ENCODE data around the gene LGALSL. TPM values are rescaled to one million over a fixed set of nuclear protein-coding genes. Genes with fewer than 3 reads are reported as not detected.

The LGALSL gene
- total and polyA plus RNA-seq, 8 donors = 4.1 to 19.5 (median 8.1) TPM

DNA sequence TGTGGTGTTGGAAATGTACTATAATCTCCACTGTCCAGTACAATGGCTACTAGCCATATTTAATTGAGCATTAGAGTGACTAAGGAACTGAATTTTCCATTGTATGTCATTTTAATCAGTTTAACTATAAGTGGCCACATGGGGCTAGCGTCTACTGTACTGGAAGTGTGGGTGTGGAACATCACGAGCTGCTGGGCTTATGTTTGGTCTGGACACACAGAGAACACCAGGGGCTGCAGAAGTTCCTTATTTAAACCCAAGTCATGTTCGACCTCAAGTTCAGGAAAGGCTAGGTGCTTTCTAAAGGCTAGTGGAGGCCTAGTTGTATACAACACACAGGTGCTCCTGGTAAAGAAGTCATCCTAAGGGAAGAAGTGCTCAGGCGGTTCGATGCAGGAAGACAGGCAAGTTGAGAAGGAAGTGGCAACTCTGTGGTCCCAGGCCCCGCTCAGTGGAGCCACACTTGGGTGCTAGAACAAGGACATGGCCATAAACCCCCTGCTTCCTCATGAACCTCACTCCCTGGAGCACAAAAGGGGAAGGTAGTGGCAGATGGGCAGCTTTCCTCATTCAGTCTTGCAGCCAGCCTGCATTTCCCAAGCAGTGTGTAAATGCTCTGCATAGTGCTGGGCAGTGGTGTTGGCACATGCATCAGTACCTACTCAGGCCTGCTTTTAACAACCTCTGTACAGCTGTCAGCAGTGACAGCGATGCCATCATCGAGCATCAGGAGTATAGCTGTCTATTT, 13.3 kb downstream of the LGALSL start:
- DNase-seq = no peak
- H3K4me3 ChIP-seq = no peak overlapping the region
- H3K27me3 ChIP-seq = no peaks in the 10 kb centered on the region
- TF ChIP-seq POLR2A (IDR thresholded peaks at IDR 0.05) (no peak), POLR2AphosphoS5 (IDR thresholded peaks at IDR 0.05) (no peak), EP300 (IDR thresholded peaks at IDR 0.05) (no peak)
- TF ChIP-seq, protein P1, sequence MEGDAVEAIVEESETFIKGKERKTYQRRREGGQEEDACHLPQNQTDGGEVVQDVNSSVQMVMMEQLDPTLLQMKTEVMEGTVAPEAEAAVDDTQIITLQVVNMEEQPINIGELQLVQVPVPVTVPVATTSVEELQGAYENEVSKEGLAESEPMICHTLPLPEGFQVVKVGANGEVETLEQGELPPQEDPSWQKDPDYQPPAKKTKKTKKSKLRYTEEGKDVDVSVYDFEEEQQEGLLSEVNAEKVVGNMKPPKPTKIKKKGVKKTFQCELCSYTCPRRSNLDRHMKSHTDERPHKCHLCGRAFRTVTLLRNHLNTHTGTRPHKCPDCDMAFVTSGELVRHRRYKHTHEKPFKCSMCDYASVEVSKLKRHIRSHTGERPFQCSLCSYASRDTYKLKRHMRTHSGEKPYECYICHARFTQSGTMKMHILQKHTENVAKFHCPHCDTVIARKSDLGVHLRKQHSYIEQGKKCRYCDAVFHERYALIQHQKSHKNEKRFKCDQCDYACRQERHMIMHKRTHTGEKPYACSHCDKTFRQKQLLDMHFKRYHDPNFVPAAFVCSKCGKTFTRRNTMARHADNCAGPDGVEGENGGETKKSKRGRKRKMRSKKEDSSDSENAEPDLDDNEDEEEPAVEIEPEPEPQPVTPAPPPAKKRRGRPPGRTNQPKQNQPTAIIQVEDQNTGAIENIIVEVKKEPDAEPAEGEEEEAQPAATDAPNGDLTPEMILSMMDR (IDR thresholded peaks at IDR 0.05) = no peak
- H3K36me3 ChIP-seq = no peaks in the 10 kb centered on the region
- no peaks in the 10 kb centered on the region for H3K9me3 ChIP-seq
- intact Hi-C loops (cut with DNase I; ENCODE audit: low total_unique reads) = no loop called here
- no peak overlapping the region for H3K27ac ChIP-seq
- WGBS, 5 donors = 73 to 87% (median 82%) methylated on average over 8 of the region's 8 CpGs
- H3K4me1 ChIP-seq = peaks cover 0 to 19% (median 1%) of the 10 kb centered on the region in 4 donors

DNA sequence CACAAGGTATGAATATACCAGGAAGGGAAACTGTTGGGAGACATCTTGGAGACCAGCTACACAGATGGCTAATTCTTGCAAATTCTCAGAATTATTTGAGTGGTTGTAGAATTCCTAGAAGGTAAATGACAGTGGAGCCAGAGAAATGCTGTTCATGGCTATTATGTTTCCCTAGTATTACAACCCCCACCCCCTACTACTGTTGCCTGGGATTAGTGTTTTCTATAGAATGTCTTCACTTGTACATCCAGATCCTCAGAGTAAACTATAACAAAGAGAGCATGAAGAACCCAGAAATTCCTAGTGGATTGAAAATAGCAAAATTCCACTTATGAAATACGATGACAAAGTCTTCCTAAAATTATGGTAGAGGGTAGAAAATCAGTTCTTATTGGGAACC, 15.3 kb downstream of the LGALSL start:
- Histone ChIP-seq H3K4me3 (no peak overlapping the region), H3K4me1 (peaks cover 0 to 12% (median 0%) of the 10 kb centered on the region in 4 donors), H3K27me3 (no peaks in the 10 kb centered on the region), H3K9me3 (no peaks in the 10 kb centered on the region), H3K27ac (no peak overlapping the region), H3K36me3 (no peaks in the 10 kb centered on the region)
- no peak for DNase-seq
- 82 to 95% (median 90%) methylated on average over 1 of the region's 1 CpG for WGBS, 5 donors
- intact Hi-C loops (cut with DNase I; ENCODE audit: low total_unique reads) = no loop called here
- TF ChIP-seq EP300 (IDR thresholded peaks at IDR 0.05) (no peak), POLR2AphosphoS5 (IDR thresholded peaks at IDR 0.05) (no peak), POLR2A (IDR thresholded peaks at IDR 0.05) (no peak)
- TF ChIP-seq, protein P1 (IDR thresholded peaks at IDR 0.05) = no peak

DNA sequence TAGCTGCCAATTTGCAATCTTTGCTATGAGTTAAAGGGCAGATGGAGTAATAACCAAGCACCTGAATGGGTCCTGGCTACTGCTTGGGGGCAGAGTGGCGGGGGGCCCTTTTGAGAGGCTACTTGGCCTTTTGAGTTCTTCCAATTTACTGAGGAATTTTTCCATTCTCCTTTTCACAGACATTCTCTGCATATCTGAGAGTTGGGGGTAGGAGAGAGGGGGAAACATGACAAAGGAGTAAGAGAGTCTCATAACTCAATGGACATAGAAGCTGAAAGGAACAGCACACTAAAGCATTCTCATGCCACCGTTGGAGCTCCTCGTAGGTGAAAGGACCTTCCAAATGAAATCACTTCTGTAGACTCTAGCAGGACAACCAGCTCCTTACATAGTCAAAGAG, 16.1 kb downstream of the LGALSL start:
- TF ChIP-seq, protein P1 (IDR thresholded peaks at IDR 0.05) = no peak
- TF ChIP-seq EP300 (IDR thresholded peaks at IDR 0.05) (no peak), POLR2A (IDR thresholded peaks at IDR 0.05) (no peak), POLR2AphosphoS5 (IDR thresholded peaks at IDR 0.05) (no peak)
- Histone ChIP-seq H3K4me1 (peaks cover 0 to 12% (median 0%) of the 10 kb centered on the region in 4 donors), H3K36me3 (no peaks in the 10 kb centered on the region), H3K27me3 (no peaks in the 10 kb centered on the region), H3K4me3 (no peak overlapping the region), H3K9me3 (no peaks in the 10 kb centered on the region), H3K27ac (no peak overlapping the region)
- WGBS, 5 donors = 81 to 91% (median 88%) methylated on average over 3 of the region's 3 CpGs
- intact Hi-C loops (cut with DNase I; ENCODE audit: low total_unique reads) = no loop called here
- DNase-seq = no peak

DNA sequence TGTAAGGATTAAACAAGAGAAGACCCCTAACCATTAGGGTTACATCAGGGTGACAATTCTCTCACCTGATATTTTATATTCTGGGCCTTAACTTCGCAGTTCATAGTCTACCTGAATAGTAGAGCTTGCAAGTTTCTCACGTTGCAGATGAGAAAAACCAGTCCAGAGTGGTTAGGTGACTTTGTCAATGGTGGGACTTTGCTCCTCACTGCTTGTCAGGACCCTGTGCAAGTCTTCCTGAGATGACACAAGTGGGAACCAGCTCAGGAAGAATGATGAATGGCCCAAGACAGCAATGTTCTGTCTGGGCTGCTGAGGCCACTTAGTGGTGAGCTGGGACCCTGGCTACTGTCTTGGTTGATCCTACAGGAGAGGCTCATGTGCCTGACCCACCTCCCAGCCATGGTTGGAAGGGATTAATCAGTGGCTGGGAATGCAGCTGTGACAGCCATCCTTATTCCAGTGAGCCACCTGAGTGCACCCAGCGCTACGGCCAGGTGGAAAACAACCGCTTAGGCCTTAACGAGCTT, 16.9 kb downstream of the LGALSL start:
- no peak for DNase-seq
- intact Hi-C loops (cut with DNase I; ENCODE audit: low total_unique reads) = no loop called here
- WGBS, 5 donors = 95 to 97% (median 96%) methylated on average over 6 of the region's 6 CpGs

More for the DNA sequence above, 16.9 kb downstream of the LGALSL start:
- Histone ChIP-seq H3K36me3 (no peaks in the 10 kb centered on the region), H3K27me3 (no peaks in the 10 kb centered on the region), H3K9me3 (no peaks in the 10 kb centered on the region), H3K4me1 (peaks cover 0 to 12% (median 0%) of the 10 kb centered on the region in 4 donors), H3K4me3 (no peak overlapping the region), H3K27ac (no peak overlapping the region)
- no peak for TF ChIP-seq EP300 (IDR thresholded peaks at IDR 0.05)
- TF ChIP-seq POLR2AphosphoS5 (IDR thresholded peaks at IDR 0.05) = no peak
- TF ChIP-seq, protein P1 (IDR thresholded peaks at IDR 0.05) = no peak
- no peak for TF ChIP-seq POLR2A (IDR thresholded peaks at IDR 0.05)

Data from stomach (tissue), 9 donors.